ENCODE results near the gene NT5DC3.

DNA sequence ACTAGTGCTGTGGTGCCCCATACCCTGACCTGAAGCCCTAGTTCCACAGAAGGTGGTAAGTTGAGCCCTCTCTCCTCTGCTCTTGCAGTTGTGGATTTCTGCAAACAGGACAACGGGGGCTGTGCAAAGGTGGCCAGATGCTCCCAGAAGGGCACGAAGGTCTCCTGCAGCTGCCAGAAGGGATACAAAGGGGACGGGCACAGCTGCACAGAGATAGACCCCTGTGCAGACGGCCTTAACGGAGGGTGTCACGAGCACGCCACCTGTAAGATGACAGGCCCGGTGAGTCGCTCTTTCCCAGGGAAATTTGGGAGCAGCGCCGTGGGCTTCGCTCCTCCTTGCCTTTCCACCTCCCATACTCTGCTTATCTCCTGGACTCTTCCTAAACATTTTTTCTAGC is 92.2 kb downstream of the NT5DC3 start:
- TF ChIP-seq POLR2A (IDR thresholded peaks at IDR 0.05; ENCODE audit: low read depth, low read length), result no peak
- TF ChIP-seq POLR2AphosphoS5 (IDR thresholded peaks at IDR 0.05; ENCODE audit: low read depth, low read length), result no peak
- no peak for TF ChIP-seq TAF1 (IDR thresholded peaks at IDR 0.05; ENCODE audit: borderline replicate concordance, low read depth, low read length)
